Liver (tissue), 9 donors: ENCODE results near the gene TMSB4X. TPM values are rescaled to one million over a fixed set of nuclear protein-coding genes. Genes with fewer than 3 reads are reported as not detected.

ENCODE experiments used
- DNase-seq: peaks from one replicate; pipeline ENCODE4 v3.0.0-alpha.2; 2017; ENCODE audit warnings: low spot score
- H3K27ac ChIP-seq, 2 donors: one replicate each; pipeline ENCODE4 v1.7.0; 2013; ENCODE audit warnings: inconsistent platforms in 2 of 2, low read length in 2 of 2, control low read depth in 1 of 2, low read depth in 1 of 2, mild to moderate bottlenecking in 1 of 2
- H3K27me3 ChIP-seq, 4 donors: one replicate each; pipeline versions ENCODE4 v1.6.1 to v1.7.0; 2013; ENCODE audit warnings: low read length in 3 of 4, inconsistent platforms in 1 of 4, mild to moderate bottlenecking in 1 of 4, moderate library complexity in 1 of 4; ENCODE audit not compliant: control insufficient read depth in 4 of 4, insufficient read depth in 4 of 4
- H3K36me3 ChIP-seq, 4 donors: one replicate each; pipeline versions ENCODE4 v1.6.1 to v1.7.0; 2013; ENCODE audit warnings: low read length in 3 of 4, mild to moderate bottlenecking in 3 of 4, low read depth in 1 of 4, moderate library complexity in 1 of 4; ENCODE audit not compliant: control insufficient read depth in 4 of 4, insufficient read depth in 3 of 4
- H3K4me1 ChIP-seq, 4 donors: one replicate each; pipeline versions ENCODE4 v1.6.1 to v1.7.0; 2013; ENCODE audit warnings: low read length in 3 of 4, mild to moderate bottlenecking in 3 of 4, moderate library complexity in 1 of 4; ENCODE audit not compliant: control insufficient read depth in 4 of 4, insufficient read depth in 4 of 4
- H3K4me3 ChIP-seq, 3 donors: one replicate each; pipeline versions ENCODE4 v1.6.1 to v1.7.0; 2013; ENCODE audit warnings: low read length in 3 of 3, control low read depth in 1 of 3, low read depth in 1 of 3, mild to moderate bottlenecking in 1 of 3
- H3K9ac ChIP-seq, 2 donors: one replicate each; pipeline ENCODE4 v1.7.0; 2013; ENCODE audit warnings: low read length in 2 of 2, mild to moderate bottlenecking in 2 of 2, moderate library complexity in 2 of 2, control low read depth in 1 of 2, low read depth in 1 of 2
- H3K9me3 ChIP-seq, 4 donors: one replicate each; pipeline versions ENCODE4 v1.6.1 to v1.7.0; 2013; ENCODE audit warnings: low read length in 3 of 4; ENCODE audit not compliant: control insufficient read depth in 4 of 4
- EGR1 ChIP-seq, 2 donors: IDR thresholded peaks; 2 replicates each; pipeline ENCODE4 v1.6.1; 2016 to 2018; ENCODE audit warnings: antibody characterized with exemption in 2 of 2, low read depth in 2 of 2
- FOXA1 ChIP-seq: IDR thresholded peaks from 2 replicates; pipeline ENCODE4 v1.6.1; 2016; ENCODE audit warnings: antibody characterized with exemption
- FOXA2 ChIP-seq: IDR thresholded peaks from 2 replicates; pipeline ENCODE4 v1.6.1; 2016; ENCODE audit warnings: antibody characterized with exemption
- GABPA ChIP-seq, 2 donors: IDR thresholded peaks in 1 of 2; conservative IDR thresholded peaks in 1 of 2; 2 replicates each; pipeline ENCODE4 v1.6.1; 2016; ENCODE audit warnings: antibody characterized with exemption in 2 of 2, mild to moderate bottlenecking in 1 of 2, moderate library complexity in 1 of 2
- HNF4A ChIP-seq, 2 donors: conservative IDR thresholded peaks; 2 replicates each; pipeline ENCODE4 v1.6.1; 2016; ENCODE audit warnings: antibody characterized with exemption in 2 of 2, mild to moderate bottlenecking in 2 of 2
- HNF4G ChIP-seq: IDR thresholded peaks from 2 replicates; pipeline ENCODE4 v1.6.1; 2016; ENCODE audit warnings: antibody characterized with exemption
- JUND ChIP-seq, 2 donors: IDR thresholded peaks; 2 replicates each; pipeline ENCODE4 v1.6.1; 2016; ENCODE audit warnings: antibody characterized with exemption in 2 of 2
- RAD21 ChIP-seq, 2 donors: IDR thresholded peaks; 2 replicates each; pipeline ENCODE4 v1.6.1; 2016; ENCODE audit warnings: antibody characterized with exemption in 2 of 2, mild to moderate bottlenecking in 2 of 2
- RXRA ChIP-seq, 2 donors: IDR thresholded peaks; 2 replicates each; pipeline ENCODE4 v1.6.1; 2017 to 2018; ENCODE audit warnings: antibody characterized with exemption in 2 of 2, mild to moderate bottlenecking in 1 of 2
- SP1 ChIP-seq: IDR thresholded peaks from 2 replicates; pipeline ENCODE4 v1.6.1; 2018; ENCODE audit warnings: antibody characterized with exemption, mild to moderate bottlenecking
- YY1 ChIP-seq: IDR thresholded peaks from 2 replicates; pipeline ENCODE4 v1.6.1; 2016; ENCODE audit warnings: antibody characterized with exemption, mild to moderate bottlenecking
- WGBS: extraction: QIAGEN DNeasy Blood & Tissue Kit; methylation state at CpG from one replicate; pipeline ENCODE4 v1.1.7; 2013; 5-methylcytosine and 5-hydroxymethylcytosine counted together
- polyA plus RNA-seq, 2 donors: library from polyadenylated mRNA; stranded (reverse) in 1 of 2; unstranded in 1 of 2; fragments of 200-250 nt in 1 of 2; fragments of >200 nt in 1 of 2; fragmentation: Nextera tagmentation in 1 of 2; extraction: Ambion mirVana in 1 of 2; gene quantifications; one replicate each; pipeline versions ENCODE4 v1.2.1 to v1.2.3, GENCODE V29; 2013 to 2015
- total RNA-seq, 2 donors: library from RNA; depleted of rRNA; stranded (reverse); fragments of >200 nt; gene quantifications; one replicate each; pipeline ENCODE4 v1.2.3, GENCODE V29; 2014
- TF ChIP-seq, protein P1 (sequence below): IDR thresholded peaks from 2 replicates; pipeline ENCODE4 v1.6.1; 2016; ENCODE audit warnings: antibody characterized with exemption, mild to moderate bottlenecking
- TF ChIP-seq, protein P2 (sequence below): IDR thresholded peaks from 2 replicates; pipeline ENCODE4 v1.6.1; 2016; ENCODE audit warnings: antibody characterized with exemption
- TF ChIP-seq, protein P3 (sequence below): fragments of 150-350 bp; IDR thresholded peaks from 2 replicates; pipeline ENCODE4 v1.5.1; 2017; ENCODE audit warnings: improper control_type of control experiment, low read depth, low read length; ENCODE audit not compliant: missing input control
- TF ChIP-seq, protein P4 (sequence below): IDR thresholded peaks from 2 replicates; pipeline ENCODE4 v1.6.1; 2016; ENCODE audit warnings: antibody characterized with exemption
- TF ChIP-seq, protein P5 (sequence below): IDR thresholded peaks from 2 replicates; pipeline ENCODE4 v1.6.1; 2016; ENCODE audit warnings: antibody characterized with exemption
- donor health status: healthy.
- donor health status: healthy.
- donor health status: healthy.
- donor health status: healthy.
- donor health status: healthy.

The TMSB4X gene
- total and polyA plus RNA-seq, 4 donors = 658 to 1,704 (median 816) TPM

DNA sequence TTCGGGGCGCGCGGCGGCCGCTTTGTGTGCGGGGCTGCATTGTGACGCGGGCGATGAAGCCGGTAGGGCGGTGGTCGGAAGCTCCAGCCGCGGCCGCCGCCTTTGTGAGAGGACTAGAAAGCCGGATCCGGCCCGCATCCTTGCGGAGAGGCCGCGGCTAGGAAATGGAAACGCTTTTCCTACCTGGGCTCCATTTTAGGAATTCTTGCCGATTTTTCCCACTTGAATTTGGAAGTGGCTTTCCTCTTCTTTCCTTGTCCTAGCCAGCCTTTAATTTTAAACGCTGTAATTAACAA, 708 bp downstream of the TMSB4X start:
- WGBS = under 1% methylated on average over 26 of the region's 26 CpGs
- Histone ChIP-seq H3K4me3 (peak overlapping the region; percentile 84 to 96 (median 91)), H3K4me1 (peaks cover 0 to 9% (median 7%) of the 10 kb centered on the region in 4 donors), H3K36me3 (no peaks in the 10 kb centered on the region), H3K27me3 (no peaks in the 10 kb centered on the region), H3K27ac (peak overlapping the region; percentile 83 to 98), H3K9me3 (no peaks in the 10 kb centered on the region), H3K9ac (peak overlapping the region; percentile 64 to 87)
- DNase-seq = no peak
- TF ChIP-seq HNF4A (conservative IDR thresholded peaks at IDR 0.05) = no peak
- TF ChIP-seq, protein P1, sequence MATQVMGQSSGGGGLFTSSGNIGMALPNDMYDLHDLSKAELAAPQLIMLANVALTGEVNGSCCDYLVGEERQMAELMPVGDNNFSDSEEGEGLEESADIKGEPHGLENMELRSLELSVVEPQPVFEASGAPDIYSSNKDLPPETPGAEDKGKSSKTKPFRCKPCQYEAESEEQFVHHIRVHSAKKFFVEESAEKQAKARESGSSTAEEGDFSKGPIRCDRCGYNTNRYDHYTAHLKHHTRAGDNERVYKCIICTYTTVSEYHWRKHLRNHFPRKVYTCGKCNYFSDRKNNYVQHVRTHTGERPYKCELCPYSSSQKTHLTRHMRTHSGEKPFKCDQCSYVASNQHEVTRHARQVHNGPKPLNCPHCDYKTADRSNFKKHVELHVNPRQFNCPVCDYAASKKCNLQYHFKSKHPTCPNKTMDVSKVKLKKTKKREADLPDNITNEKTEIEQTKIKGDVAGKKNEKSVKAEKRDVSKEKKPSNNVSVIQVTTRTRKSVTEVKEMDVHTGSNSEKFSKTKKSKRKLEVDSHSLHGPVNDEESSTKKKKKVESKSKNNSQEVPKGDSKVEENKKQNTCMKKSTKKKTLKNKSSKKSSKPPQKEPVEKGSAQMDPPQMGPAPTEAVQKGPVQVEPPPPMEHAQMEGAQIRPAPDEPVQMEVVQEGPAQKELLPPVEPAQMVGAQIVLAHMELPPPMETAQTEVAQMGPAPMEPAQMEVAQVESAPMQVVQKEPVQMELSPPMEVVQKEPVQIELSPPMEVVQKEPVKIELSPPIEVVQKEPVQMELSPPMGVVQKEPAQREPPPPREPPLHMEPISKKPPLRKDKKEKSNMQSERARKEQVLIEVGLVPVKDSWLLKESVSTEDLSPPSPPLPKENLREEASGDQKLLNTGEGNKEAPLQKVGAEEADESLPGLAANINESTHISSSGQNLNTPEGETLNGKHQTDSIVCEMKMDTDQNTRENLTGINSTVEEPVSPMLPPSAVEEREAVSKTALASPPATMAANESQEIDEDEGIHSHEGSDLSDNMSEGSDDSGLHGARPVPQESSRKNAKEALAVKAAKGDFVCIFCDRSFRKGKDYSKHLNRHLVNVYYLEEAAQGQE = no peak
- no peak for TF ChIP-seq GABPA (IDR thresholded peaks at IDR 0.05 in 1 of 2, conservative IDR thresholded peaks at IDR 0.05 in 1 of 2)
- TF ChIP-seq, protein P2, sequence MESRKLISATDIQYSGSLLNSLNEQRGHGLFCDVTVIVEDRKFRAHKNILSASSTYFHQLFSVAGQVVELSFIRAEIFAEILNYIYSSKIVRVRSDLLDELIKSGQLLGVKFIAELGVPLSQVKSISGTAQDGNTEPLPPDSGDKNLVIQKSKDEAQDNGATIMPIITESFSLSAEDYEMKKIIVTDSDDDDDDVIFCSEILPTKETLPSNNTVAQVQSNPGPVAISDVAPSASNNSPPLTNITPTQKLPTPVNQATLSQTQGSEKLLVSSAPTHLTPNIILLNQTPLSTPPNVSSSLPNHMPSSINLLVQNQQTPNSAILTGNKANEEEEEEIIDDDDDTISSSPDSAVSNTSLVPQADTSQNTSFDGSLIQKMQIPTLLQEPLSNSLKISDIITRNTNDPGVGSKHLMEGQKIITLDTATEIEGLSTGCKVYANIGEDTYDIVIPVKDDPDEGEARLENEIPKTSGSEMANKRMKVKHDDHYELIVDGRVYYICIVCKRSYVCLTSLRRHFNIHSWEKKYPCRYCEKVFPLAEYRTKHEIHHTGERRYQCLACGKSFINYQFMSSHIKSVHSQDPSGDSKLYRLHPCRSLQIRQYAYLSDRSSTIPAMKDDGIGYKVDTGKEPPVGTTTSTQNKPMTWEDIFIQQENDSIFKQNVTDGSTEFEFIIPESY = no peak
- TF ChIP-seq EGR1 (IDR thresholded peaks at IDR 0.05; ENCODE audit: low read depth in 2 of 2) = no peak
- TF ChIP-seq RAD21 (IDR thresholded peaks at IDR 0.05) = no peak
- TF ChIP-seq, protein P3, sequence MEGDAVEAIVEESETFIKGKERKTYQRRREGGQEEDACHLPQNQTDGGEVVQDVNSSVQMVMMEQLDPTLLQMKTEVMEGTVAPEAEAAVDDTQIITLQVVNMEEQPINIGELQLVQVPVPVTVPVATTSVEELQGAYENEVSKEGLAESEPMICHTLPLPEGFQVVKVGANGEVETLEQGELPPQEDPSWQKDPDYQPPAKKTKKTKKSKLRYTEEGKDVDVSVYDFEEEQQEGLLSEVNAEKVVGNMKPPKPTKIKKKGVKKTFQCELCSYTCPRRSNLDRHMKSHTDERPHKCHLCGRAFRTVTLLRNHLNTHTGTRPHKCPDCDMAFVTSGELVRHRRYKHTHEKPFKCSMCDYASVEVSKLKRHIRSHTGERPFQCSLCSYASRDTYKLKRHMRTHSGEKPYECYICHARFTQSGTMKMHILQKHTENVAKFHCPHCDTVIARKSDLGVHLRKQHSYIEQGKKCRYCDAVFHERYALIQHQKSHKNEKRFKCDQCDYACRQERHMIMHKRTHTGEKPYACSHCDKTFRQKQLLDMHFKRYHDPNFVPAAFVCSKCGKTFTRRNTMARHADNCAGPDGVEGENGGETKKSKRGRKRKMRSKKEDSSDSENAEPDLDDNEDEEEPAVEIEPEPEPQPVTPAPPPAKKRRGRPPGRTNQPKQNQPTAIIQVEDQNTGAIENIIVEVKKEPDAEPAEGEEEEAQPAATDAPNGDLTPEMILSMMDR = no peak
- no peak for TF ChIP-seq YY1
- no peak for TF ChIP-seq JUND (IDR thresholded peaks at IDR 0.05)
- no peak for TF ChIP-seq HNF4G
- TF ChIP-seq RXRA (IDR thresholded peaks at IDR 0.05) = no peak
- no peak for TF ChIP-seq FOXA1
- TF ChIP-seq, protein P4, sequence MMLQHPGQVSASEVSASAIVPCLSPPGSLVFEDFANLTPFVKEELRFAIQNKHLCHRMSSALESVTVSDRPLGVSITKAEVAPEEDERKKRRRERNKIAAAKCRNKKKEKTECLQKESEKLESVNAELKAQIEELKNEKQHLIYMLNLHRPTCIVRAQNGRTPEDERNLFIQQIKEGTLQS = no peak

DNA sequence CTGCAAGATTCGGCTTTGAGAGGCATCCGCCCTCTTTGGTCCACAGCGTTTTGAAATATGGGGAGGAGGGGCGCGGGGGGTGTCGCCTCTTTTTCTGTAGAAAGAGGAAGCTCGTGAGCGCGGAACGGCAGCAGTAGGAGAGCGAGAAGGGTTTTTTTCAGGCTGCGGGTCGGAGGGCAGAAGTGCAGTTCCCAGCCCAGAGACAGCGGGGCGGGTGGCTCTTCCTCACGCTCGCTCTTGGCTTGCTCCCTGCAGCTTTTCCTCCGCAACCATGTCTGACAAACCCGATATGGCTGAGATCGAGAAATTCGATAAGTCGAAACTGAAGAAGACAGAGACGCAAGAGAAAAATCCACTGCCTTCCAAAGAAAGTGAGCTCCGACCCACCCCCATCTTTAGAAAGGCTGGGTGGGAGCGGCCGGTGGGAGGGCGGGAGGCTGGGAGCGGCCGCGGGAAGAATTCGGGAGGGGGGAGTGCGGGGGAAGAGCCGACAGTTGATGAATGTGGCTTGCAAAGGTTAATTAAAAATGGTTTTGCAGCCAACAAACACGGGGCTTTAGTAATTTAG, 1.2 kb downstream of the TMSB4X start:
- Histone ChIP-seq H3K4me3 (peak overlapping the region; percentile 84 to 96 (median 91)), H3K9me3 (no peaks in the 10 kb centered on the region), H3K4me1 (peaks cover 0 to 6% (median 5%) of the 10 kb centered on the region in 4 donors), H3K27ac (peak overlapping the region; percentile 83 to 98), H3K27me3 (no peaks in the 10 kb centered on the region), H3K36me3 (no peaks in the 10 kb centered on the region), H3K9ac (peak overlapping the region in 1 of 2 donors; percentile 64)
- DNase-seq = no peak
- under 1% methylated on average over 34 of the region's 34 CpGs for WGBS
- TF ChIP-seq JUND (IDR thresholded peaks at IDR 0.05) (no peak), HNF4A (conservative IDR thresholded peaks at IDR 0.05) (no peak), EGR1 (IDR thresholded peaks at IDR 0.05; ENCODE audit: low read depth in 2 of 2) (no peak), SP1 (no peak), FOXA2 (no peak), HNF4G (no peak), GABPA (IDR thresholded peaks at IDR 0.05 in 1 of 2, conservative IDR thresholded peaks at IDR 0.05 in 1 of 2) (no peak), FOXA1 (no peak), YY1 (no peak)
- TF ChIP-seq, protein P3 = no peak
- TF ChIP-seq, protein P5, sequence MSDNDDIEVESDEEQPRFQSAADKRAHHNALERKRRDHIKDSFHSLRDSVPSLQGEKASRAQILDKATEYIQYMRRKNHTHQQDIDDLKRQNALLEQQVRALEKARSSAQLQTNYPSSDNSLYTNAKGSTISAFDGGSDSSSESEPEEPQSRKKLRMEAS = no peak
- TF ChIP-seq, protein P4 = no peak
- TF ChIP-seq, protein P1 = no peak
